Measurements from ENCODE around the gene CEACAM20.
"Not testable (repeated sequence)": the region's sequence is repeated elsewhere in the genome, so short reads cannot be mapped to it uniquely, and the experiment has no call there.

The CEACAM20 gene

DNA sequence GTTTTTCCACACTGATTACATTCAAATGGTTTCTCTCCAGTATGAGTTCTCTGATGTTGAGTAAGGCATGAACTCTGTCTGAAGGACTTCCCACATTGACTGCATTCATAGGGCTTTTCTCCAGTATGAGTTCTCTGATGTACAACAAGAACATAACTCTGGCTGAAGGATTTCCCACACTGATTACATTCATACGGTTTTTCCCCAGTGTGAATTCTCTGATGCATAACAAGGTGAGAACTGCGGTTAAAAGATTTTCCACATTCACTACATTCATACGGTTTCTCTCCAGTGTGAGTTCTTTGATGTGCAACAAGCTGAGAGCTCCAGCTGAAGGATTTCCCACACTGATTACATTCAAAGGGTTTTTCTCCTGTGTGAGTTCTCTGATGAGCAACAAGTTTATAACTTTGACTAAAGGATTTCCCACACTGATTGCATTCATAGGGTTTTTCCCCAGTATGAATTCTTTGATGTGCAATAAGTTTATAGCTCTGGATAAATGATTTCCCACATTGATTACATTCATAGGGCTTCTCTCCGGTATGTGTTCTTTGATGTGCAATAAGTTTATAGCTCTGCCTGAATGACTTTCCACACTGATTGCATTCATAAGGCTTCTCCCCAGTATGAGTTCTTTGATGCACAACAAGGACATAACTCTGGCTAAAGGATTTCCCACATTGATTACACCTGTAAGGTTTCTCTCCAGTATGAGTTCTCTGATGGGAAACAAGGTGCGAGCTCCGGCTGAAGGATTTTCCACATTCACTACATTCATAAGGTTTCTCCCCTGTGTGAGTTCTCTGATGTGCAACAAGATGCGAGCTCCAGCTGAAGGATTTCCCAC, 52.7 kb downstream of the CEACAM20 start:
- no peak for DNase-seq

DNA sequence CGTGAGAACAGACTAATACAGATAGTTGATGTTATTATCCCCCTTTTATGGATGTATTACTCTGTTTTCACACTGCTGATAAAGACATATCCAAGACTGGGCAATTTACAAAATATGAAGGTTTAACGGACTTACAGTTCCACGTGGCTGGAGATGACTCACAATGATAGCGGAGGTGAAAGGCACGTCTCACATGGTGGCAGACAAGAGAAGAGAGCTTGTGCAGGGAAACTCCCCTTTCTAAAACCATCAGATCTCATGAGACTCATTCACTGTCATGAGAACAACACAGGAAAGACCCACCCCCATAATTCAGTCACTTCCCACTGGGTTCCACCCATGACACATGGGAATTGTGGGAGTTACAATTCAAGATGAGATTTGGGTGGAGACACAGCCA, 60.7 kb downstream of the CEACAM20 start:
- not testable (repeated sequence) for DNase-seq

DNA sequence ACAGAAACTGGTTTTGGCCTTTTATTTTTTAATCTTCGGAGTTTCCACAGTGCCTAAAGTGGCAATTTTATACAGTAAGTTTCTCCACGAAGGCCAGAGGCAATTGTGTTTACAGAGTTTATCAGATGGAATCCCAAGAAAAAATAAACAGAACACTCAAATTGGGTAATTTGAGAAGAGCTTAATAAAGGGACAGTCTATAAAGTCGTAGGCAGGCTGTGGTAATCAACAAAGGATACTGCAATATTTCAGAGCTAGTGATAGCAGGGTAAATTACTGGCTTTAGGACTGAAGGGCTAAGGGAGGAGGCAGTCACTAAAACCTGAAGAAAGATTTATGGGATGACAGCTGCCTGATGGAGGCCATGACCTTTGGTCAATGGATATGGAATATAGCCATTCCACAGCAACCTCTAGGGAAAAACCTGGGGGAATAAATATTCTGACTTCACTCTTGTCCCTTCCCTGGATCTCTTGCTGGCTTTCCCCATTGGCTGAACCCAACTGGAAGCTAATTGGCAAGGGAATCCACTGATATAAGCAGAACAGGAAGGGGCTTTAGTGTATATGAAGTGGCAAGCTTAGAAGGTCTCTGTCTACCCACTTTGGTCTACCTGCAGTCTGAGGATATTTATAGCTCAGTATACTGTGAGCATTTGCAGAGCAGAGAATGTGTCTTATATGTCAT, 66.7 kb downstream of the CEACAM20 start:
- DNase-seq: not testable (repeated sequence)
